ES-I3 (cell line): ENCODE measurements around the gene NELFCD.
"Not testable (repeated sequence)": the region's sequence is repeated elsewhere in the genome, so short reads cannot be mapped to it uniquely, and the experiment has no call there.

Experiments used
- H3K36me3 ChIP-seq: 2 replicates; pipeline ENCODE4 v1.6.1; 2013; ENCODE audit warnings: mild to moderate bottlenecking, low read length, control low read depth, moderate library complexity; ENCODE audit not compliant: insufficient read depth
- H3K4me1 ChIP-seq: 2 replicates; pipeline ENCODE4 v1.6.1; 2013; ENCODE audit warnings: mild to moderate bottlenecking, control low read depth, low read length; ENCODE audit not compliant: insufficient read depth
- H3K9ac ChIP-seq: 2 replicates; pipeline ENCODE4 v1.6.1; 2013; ENCODE audit warnings: low read depth, mild to moderate bottlenecking, low read length, moderate library complexity
- H3K9me3 ChIP-seq: 2 replicates; pipeline ENCODE4 v1.6.1; 2013; ENCODE audit warnings: mild to moderate bottlenecking, low read length, moderate library complexity; ENCODE audit not compliant: control insufficient read depth, insufficient read depth

The NELFCD gene

GRCh38 chr20:58963060-58963584 is 17.9 kb upstream of the NELFCD start:
- no peaks in the 10 kb centered on the region; the same call in 1 of the 2 replicates for H3K4me1 ChIP-seq
- no peak overlapping the region for H3K9ac ChIP-seq
- no peaks in the 10 kb centered on the region for H3K36me3 ChIP-seq
- H3K9me3 ChIP-seq = no peaks in the 10 kb centered on the region

DNA sequence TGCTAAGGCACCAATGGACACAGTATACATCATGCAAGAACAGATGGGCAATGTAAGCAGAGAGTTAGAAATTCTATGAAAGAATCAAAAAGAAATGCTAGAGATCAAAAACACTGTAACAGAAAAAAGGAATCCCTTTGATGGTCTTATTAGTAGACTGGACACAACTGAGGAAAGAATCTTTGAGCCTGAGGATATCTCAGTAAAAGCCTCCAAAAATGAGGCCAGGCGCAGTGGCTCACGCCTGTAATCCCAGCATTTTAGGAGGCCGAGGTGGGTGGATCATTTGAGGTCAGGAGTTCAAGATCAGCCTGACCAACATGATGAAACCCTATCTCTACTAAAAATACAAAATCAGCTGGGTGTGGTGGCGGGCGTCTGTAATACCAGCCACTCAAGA is 17.1 kb upstream of the NELFCD start:
- H3K9me3 ChIP-seq, H3K4me1 ChIP-seq, H3K36me3 ChIP-seq: not testable (repeated sequence)

DNA sequence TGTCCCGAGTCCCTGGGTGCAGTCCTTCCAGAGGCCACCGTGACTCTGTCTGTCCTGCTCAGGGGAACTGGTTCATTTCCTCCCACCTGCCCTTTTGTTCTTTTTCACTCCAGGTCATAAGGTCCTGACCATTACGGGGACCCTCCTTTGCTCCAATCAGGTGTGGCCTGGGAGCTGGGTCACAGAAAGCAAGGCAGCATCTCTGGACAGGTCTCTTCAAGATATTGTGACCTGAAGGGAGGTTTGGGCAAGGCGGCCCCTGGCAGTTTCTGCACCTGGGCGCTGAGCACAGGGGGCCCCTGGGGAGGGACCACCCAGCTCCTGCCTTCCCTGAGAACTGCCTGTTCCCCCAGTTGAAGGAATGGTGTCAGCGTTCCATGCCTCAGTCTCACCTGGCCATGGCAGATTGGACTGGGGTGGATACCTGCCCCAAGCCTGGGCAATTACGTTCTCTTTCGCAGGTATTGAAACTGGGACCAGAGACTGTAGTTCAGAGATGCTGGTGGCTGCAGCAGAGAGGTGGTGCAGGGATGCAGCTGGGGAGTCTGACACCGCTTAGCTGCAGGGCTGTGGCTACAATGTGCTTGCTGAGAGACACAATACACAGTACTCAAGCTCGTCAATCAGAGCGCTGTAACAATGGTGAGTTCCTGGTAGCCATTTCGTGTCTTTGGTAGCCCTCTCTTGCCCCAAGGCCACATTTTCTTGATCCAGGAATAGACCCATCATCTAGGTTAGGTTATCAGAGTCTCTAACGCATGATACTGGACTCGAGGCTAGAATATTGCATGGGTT is 15.6 kb upstream of the NELFCD start:
- no peak overlapping the region for H3K9ac ChIP-seq
- no peaks in the 10 kb centered on the region for H3K36me3 ChIP-seq
- H3K9me3 ChIP-seq = no peaks in the 10 kb centered on the region
- no peaks in the 10 kb centered on the region; the same call in 1 of the 2 replicates for H3K4me1 ChIP-seq

More for the DNA sequence above, 17.1 kb upstream of the NELFCD start:
- not testable (repeated sequence) for H3K9ac ChIP-seq

DNA sequence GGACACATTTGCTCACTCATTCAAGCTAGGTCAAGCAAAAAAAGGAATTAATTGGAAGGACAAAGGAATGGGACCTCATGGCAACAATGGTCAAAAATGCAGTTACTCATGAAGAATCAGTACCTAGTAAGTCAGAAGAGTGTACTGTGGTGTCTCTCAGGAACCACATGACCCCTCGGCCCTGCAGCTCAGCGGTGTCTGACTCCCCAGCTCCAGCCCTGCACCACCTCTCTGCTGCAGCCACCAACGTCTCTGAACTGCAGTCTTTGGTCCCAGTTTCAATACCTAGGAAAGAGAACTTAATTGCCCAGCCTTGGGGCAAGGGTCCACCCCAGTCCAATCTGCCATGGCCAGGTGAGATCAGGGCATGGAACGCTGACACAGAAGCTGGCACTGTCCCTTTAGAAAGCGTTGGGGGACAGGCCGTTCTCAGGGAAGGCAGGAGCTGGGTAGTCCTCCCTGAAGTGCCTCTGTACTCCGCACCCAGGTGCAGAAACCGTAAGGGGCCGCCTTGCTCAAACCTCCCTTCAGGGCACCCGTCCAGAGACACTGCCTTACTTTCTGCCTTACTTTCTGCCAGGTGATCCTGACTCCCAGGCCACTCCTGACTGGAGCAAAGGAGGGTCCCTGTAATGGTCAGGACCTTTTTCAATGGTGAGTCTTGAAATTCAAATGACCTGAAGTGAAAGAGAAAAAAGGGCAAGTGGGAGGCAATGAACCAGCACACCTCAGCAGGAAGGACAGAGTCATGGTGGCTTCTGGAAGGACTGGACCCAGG is 13.2 kb upstream of the NELFCD start:
- Histone ChIP-seq H3K36me3 (no peaks in the 10 kb centered on the region), H3K4me1 (no peaks in the 10 kb centered on the region; the same call in 1 of the 2 replicates), H3K9ac (no peak overlapping the region), H3K9me3 (no peaks in the 10 kb centered on the region)

DNA sequence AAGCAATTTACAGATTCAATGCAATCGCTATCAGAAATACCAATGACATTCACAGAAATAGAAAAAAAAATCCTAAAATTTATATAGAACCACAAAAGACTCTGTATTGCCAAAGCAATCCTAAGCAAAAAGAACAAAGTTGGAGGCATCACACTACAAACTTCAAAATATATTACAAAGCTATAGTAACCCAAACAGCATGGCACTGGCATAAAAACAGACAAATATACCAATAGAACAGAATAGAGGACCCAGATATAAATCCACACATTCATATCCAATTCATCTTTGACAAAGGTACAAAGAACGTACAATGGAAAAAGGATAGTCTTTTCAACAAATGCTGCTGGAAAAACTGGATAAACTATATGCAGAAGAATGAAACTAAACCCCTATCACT is 11.6 kb upstream of the NELFCD start:
- Histone ChIP-seq H3K9me3 (no peaks in the 10 kb centered on the region), H3K9ac (no peak overlapping the region), H3K4me1 (no peaks in the 10 kb centered on the region; the same call in 1 of the 2 replicates), H3K36me3 (no peaks in the 10 kb centered on the region)

- no peaks in the 10 kb centered on the region for H3K36me3 ChIP-seq
- H3K9ac ChIP-seq = no peak overlapping the region
- no peaks in the 10 kb centered on the region; the same call in 1 of the 2 replicates for H3K4me1 ChIP-seq
- no peaks in the 10 kb centered on the region for H3K9me3 ChIP-seq
These were observed 10.9 kb upstream of the NELFCD start for GRCh38 chr20:58970146-58970545.

DNA sequence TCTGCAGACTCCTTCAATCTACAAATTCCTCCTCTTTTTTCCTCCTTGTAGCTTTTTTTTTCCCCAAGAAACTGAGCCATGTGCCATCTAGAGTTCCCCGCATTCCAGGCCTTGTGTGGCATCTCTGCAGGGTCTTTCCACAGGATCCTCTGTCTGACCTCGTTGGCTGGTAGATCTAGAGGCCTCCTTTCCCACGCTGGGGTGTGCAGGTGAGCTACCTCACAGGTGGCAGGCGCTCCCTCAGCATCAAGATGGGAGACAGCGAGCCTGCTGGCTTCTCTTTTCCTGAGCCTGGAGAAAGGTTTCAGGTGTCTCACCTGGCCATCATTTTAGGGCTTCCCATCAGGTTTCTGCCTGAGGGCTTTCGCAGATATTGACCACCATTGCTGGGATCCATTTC is 9.6 kb upstream of the NELFCD start:
- no peaks in the 10 kb centered on the region for H3K36me3 ChIP-seq
- H3K9me3 ChIP-seq = no peaks in the 10 kb centered on the region
- H3K9ac ChIP-seq = no peak overlapping the region
- no peaks in the 10 kb centered on the region for H3K4me1 ChIP-seq

DNA sequence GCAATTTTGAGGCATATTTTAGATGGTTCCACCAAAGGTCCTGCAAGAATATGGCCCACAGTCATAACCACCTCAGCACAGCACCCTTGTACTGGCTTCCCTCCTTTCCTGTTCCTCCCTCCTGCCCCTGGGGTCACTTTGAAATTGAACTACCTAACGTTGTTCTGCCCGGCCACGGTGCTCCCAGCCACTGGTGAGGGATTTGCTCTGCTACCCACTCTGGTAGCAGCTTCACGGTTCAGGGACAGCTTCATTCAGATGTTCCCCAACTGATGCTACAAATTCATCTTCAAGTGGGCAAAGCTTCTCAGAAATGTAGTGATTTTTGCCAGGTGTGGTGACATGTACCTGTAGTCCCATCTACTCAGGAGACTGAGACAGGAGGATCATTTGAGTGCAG is 7.9 kb upstream of the NELFCD start:
- H3K4me1 ChIP-seq = no peaks in the 10 kb centered on the region
- H3K36me3 ChIP-seq = no peaks in the 10 kb centered on the region
- no peaks in the 10 kb centered on the region for H3K9me3 ChIP-seq
- no peak overlapping the region for H3K9ac ChIP-seq

GRCh38 chr20:58973866-58974265 is 7.2 kb upstream of the NELFCD start:
- Histone ChIP-seq H3K36me3 (no peaks in the 10 kb centered on the region), H3K9ac (no peak overlapping the region), H3K4me1 (peaks cover 4% of the 10 kb centered on the region; the same call in 1 of the 2 replicates), H3K9me3 (no peaks in the 10 kb centered on the region)

DNA sequence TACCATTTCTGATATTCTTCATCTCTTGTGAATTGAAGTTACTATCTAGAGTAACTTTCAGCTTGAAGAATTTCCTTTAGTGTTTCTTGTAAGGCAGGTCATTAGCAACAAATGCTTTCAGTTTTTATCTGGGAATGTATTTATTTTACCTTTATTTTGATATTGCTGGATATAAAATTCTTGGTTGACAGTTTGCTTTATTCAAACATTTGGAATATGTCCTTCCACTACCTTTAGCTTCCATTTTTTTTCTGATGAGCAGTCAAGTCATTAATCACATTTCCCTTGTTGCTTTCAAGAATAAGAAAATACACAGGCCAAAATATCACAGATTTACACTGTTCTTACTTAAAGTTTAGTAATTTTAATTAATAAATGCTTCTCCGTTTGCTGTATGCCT is 5.7 kb upstream of the NELFCD start:
- H3K9me3 ChIP-seq = no peaks in the 10 kb centered on the region
- H3K36me3 ChIP-seq = no peaks in the 10 kb centered on the region
- peaks cover 5% of the 10 kb centered on the region; the same call in 1 of the 2 replicates for H3K4me1 ChIP-seq
- H3K9ac ChIP-seq = no peak overlapping the region

DNA sequence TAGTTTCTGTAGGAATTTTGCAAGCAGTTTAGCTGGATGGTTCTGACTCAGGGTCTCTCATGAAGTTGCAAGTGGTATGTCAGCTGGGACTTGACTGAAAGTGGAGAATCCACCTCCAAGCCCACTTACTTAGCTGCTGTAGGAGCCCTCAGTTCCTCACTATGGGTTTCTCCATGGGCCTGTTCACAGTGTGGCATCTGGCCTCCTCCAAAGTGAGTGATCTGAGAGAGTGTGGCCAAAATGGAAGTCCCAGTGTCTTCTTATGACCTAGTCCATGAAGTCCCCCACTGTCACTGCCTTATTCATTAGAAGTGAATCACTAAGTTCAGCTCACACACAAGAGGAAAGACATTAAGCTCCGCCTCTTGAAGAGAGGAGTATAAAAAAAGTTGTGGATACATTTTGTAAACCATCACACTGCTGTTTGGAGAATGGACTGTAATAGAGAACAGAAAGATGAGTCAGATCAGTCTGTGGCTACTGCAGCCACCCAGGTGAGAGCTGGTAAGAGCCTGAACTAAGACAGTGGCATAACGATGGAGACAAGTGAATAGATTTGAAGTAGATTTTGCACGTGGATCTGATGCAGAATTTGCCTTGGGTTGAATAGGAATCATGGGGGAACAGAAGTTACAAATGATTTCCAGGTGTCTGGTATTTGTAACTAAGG is 4.9 kb upstream of the NELFCD start:
- Histone ChIP-seq H3K36me3 (no peaks in the 10 kb centered on the region), H3K9me3 (no peaks in the 10 kb centered on the region), H3K4me1 (peaks cover 5% of the 10 kb centered on the region; the same call in 1 of the 2 replicates), H3K9ac (no peak overlapping the region)

DNA sequence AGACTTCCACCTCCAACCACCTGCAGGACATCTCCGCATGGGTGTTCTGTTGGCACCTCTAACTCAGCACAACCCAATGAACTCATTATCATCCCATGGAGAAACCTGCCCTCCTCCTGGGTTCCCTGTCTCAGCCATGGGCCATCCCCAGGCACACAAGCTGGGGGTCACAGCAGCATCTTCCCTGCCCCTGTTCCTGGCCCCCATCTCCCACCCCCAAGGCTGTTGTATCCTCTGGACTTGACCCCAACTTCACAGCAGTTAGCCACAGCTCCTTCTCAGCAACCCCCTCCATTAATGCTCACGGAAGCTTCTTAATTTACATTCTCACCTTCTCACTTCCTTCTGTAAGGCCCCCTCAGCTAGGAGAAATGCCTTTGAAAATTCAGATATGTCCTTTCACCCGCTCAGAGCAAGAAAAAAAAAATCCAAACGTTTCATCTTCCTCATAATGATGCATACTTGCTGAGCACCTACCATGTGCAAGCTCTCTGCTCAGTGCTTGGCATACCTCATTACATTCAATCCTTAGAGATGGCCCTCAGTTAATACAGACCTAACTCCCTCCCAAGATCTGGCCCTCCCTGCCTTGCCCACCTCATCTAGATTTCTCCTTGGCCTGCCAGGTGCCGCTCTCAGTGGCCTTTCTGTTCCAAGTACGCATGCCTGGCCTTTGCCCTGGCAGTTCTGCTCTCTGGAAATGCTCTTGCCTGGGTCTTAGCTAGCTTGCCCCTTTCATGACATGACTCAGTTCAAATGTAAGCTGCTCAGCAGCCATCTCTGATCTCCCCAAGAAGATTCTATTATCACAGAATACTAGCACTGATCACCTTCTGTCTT is 2.5 kb upstream of the NELFCD start:
- H3K9ac ChIP-seq = no peak overlapping the region
- H3K4me1 ChIP-seq = peaks cover 12% of the 10 kb centered on the region; the same call in 1 of the 2 replicates

DNA sequence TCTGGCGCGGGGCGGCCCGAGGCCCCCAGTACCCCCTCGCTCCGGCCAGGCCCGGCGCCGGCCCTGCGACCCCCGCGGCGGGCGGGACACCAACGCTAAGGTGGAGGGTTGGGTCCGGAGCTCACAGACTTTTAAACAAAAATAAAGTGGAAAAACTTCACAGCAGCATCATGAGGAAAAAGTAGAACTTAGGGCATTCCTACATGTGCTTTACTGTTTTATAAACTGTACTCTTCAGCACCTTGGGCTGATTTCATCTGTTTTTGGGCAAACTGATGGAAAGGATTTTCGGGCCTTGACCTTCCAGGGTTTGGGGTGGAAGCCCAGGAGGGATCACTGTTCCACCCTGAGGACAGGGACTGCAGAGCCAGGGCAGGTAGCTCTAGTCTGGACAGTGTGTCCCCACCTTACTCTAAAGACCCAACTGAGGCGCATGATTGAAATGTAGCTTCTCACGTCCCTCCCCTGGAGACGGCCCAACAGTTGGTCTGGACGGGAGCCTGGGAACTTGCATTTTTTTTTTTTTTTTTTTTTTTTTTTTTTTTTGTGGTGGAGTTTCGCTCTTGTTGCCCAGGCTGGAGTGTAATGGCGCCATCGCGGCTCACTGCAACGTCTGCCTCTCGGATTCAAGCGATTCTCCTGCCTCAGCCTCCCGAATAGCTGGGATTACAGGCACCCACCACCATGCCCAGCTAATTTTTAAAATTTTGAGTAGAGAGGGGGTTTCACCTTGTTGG is 740 bp downstream of the NELFCD start:
- H3K36me3 ChIP-seq = no peaks in the 10 kb centered on the region
- H3K9ac ChIP-seq = peak overlapping the region; percentile 100
- no peaks in the 10 kb centered on the region for H3K9me3 ChIP-seq
- H3K4me1 ChIP-seq = peaks cover 24% of the 10 kb centered on the region; the same call in 1 of the 2 replicates

More for the DNA sequence above, 2.5 kb upstream of the NELFCD start:
- Histone ChIP-seq H3K9me3 (no peaks in the 10 kb centered on the region), H3K36me3 (no peaks in the 10 kb centered on the region)
